ENCODE measurements around the gene NUMBL. TPM values are rescaled to one million over a fixed set of nuclear protein-coding genes. Genes with fewer than 3 reads are reported as not detected.

NUMBL gene
- total RNA-seq, 1 donor from 2014 or later = 66.0 TPM

- intact Hi-C loops (cut with DNase I) = no loop called here
- H3K4me3 ChIP-seq = no peak overlapping the region
Observed at GRCh38 chr19:40646743-40647254, 43.7 kb downstream of the NUMBL start.

GRCh38 chr19:40642757-40643305 is 47.6 kb downstream of the NUMBL start:
- peaks cover 35% of the 10 kb centered on the region for H3K4me1 ChIP-seq
- no peak for TF ChIP-seq POLR2A (IDR thresholded peaks at IDR 0.05)
- peak in 1 of 2 donors; percentile 19 for TF ChIP-seq POLR2AphosphoS5 (IDR thresholded peaks at IDR 0.05; ENCODE audit: insufficient read depth in 1 of 2, low read depth in 1 of 2)
- TF ChIP-seq, protein P1, sequence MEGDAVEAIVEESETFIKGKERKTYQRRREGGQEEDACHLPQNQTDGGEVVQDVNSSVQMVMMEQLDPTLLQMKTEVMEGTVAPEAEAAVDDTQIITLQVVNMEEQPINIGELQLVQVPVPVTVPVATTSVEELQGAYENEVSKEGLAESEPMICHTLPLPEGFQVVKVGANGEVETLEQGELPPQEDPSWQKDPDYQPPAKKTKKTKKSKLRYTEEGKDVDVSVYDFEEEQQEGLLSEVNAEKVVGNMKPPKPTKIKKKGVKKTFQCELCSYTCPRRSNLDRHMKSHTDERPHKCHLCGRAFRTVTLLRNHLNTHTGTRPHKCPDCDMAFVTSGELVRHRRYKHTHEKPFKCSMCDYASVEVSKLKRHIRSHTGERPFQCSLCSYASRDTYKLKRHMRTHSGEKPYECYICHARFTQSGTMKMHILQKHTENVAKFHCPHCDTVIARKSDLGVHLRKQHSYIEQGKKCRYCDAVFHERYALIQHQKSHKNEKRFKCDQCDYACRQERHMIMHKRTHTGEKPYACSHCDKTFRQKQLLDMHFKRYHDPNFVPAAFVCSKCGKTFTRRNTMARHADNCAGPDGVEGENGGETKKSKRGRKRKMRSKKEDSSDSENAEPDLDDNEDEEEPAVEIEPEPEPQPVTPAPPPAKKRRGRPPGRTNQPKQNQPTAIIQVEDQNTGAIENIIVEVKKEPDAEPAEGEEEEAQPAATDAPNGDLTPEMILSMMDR (IDR thresholded peaks at IDR 0.05) = no peak
- H3K36me3 ChIP-seq = no peaks in the 10 kb centered on the region
- H3K27me3 ChIP-seq = no peaks in the 10 kb centered on the region
- H3K4me3 ChIP-seq = no peak overlapping the region
- DNase-seq (ENCODE audit: extremely low spot score in 2 of 2) = no peak
- intact Hi-C loops (cut with DNase I) = no loop called here
- no peaks in the 10 kb centered on the region for H3K9me3 ChIP-seq
- peak overlapping the region; percentile 54 for H3K27ac ChIP-seq

More at GRCh38 chr19:40646743-40647254, 43.7 kb downstream of the NUMBL start:
- no peak for DNase-seq (ENCODE audit: extremely low spot score in 2 of 2)
- H3K36me3 ChIP-seq = no peaks in the 10 kb centered on the region
- no peak for TF ChIP-seq POLR2AphosphoS5 (IDR thresholded peaks at IDR 0.05; ENCODE audit: insufficient read depth in 1 of 2, low read depth in 1 of 2)
- TF ChIP-seq, protein P1 (IDR thresholded peaks at IDR 0.05) = no peak
- TF ChIP-seq POLR2A (IDR thresholded peaks at IDR 0.05) = no peak
- peaks cover 37% of the 10 kb centered on the region for H3K4me1 ChIP-seq
- no peaks in the 10 kb centered on the region for H3K9me3 ChIP-seq
- no peaks in the 10 kb centered on the region for H3K27me3 ChIP-seq
- peak overlapping the region; percentile 86 for H3K27ac ChIP-seq

DNA sequence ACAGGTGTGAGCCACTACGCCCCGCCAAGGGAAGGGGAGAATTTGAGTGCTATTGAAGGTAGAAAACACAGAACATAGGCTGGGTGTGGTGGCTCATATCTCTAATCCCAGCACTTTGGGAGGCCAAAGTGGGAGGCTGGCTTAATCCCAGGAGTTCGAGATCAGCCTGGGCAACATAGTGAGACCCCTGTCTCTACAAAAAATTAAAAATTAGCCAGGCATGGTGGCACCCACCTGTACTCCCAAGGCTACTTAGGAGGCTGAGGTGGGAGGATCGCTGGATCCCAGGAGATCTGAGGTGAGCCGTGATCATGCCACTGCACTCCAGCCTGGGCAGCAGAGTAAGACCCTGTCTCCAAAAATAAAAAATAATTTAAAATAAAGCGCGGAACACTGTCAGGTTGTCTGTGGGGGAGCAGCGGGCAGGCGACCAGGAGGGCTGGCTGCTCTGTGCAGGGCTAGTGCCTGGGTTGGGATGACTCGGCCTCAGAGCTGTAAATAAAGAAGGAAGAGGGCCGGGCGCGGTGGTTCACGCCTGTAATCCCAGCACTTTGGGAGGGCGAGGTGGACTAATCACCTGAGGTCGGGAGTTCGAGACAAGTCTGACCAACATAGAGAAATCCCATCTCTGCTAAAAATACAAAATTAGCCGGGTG is 48.3 kb downstream of the NUMBL start:
- H3K4me1 ChIP-seq = peaks cover 35% of the 10 kb centered on the region
- no peaks in the 10 kb centered on the region for H3K9me3 ChIP-seq
- H3K36me3 ChIP-seq = no peaks in the 10 kb centered on the region
- H3K27me3 ChIP-seq = no peaks in the 10 kb centered on the region
- peak overlapping the region; percentile 54 for H3K27ac ChIP-seq
- TF ChIP-seq POLR2AphosphoS5 (IDR thresholded peaks at IDR 0.05; ENCODE audit: insufficient read depth in 1 of 2, low read depth in 1 of 2) = no peak
- TF ChIP-seq, protein P1 (IDR thresholded peaks at IDR 0.05) = no peak
- no peak for TF ChIP-seq POLR2A (IDR thresholded peaks at IDR 0.05)
- no peak for DNase-seq (ENCODE audit: extremely low spot score in 2 of 2)
- intact Hi-C loops (cut with DNase I) = no loop called here
- no peak overlapping the region for H3K4me3 ChIP-seq

- Histone ChIP-seq H3K9me3 (no peaks in the 10 kb centered on the region), H3K4me3 (no peak overlapping the region), H3K27me3 (no peaks in the 10 kb centered on the region), H3K27ac (peak overlapping the region; percentile 54), H3K4me1 (peaks cover 28% of the 10 kb centered on the region), H3K36me3 (no peaks in the 10 kb centered on the region)
- DNase-seq (ENCODE audit: extremely low spot score in 2 of 2) = no peak
- TF ChIP-seq, protein P1 (IDR thresholded peaks at IDR 0.05) = no peak
- TF ChIP-seq POLR2A (IDR thresholded peaks at IDR 0.05) (no peak), POLR2AphosphoS5 (IDR thresholded peaks at IDR 0.05; ENCODE audit: insufficient read depth in 1 of 2, low read depth in 1 of 2) (no peak)
- intact Hi-C loops (cut with DNase I) = no loop called here
Observed at GRCh38 chr19:40641281-40641680, 49.2 kb downstream of the NUMBL start.

DNA sequence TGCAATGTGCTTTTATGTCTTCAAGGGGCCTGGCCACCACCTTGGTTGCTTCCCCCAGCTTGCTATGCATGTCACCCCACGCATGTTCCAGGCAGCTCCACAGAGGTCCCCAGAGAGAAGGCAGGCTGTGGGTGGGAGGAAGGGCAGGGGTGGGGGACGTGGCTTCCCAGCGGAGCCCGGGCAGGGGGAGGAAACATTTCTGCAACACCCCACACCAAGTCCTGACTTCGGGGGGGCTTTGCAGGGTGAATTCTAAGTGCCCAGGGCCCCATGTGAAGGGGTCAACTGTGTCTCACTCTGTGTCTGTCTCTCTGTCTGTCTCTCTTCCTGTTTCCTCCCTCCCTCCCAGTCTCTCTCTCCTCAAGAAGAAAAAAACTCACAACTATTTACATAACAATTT is 49.7 kb downstream of the NUMBL start:
- no peak for TF ChIP-seq POLR2A (IDR thresholded peaks at IDR 0.05)
- TF ChIP-seq POLR2AphosphoS5 (IDR thresholded peaks at IDR 0.05; ENCODE audit: insufficient read depth in 1 of 2, low read depth in 1 of 2) = no peak
- TF ChIP-seq, protein P1 (IDR thresholded peaks at IDR 0.05) = no peak
- Histone ChIP-seq H3K27ac (peak overlapping the region; percentile 54), H3K36me3 (no peaks in the 10 kb centered on the region), H3K4me3 (no peak overlapping the region), H3K4me1 (peaks cover 27% of the 10 kb centered on the region), H3K9me3 (no peaks in the 10 kb centered on the region), H3K27me3 (no peaks in the 10 kb centered on the region)
- intact Hi-C loops (cut with DNase I) = no loop called here
- no peak for DNase-seq (ENCODE audit: extremely low spot score in 2 of 2)
